C4-2B (cell line): ENCODE data around the gene SNRNP200.

ENCODE experiments used
- H3K27ac ChIP-seq: fragments of 450-650 bp; 2 replicates; pipeline ENCODE4 v1.5.1; 2017
- CTCF ChIP-seq: fragments of 450-650 bp; conservative IDR thresholded peaks from 2 replicates; pipeline ENCODE4 v1.5.1; 2017; ENCODE audit warnings: mild to moderate bottlenecking
- ZFX ChIP-seq: fragments of 450-650 bp; IDR thresholded peaks from 2 replicates; pipeline ENCODE4 v1.6.1; 2017

SNRNP200 gene

GRCh38 chr2:96330407-96330806 lies 25.1 kb upstream of the SNRNP200 start:
- peak overlapping the region; percentile 62 for H3K27ac ChIP-seq
- TF ChIP-seq ZFX, result no peak
- TF ChIP-seq CTCF, result no peak

DNA sequence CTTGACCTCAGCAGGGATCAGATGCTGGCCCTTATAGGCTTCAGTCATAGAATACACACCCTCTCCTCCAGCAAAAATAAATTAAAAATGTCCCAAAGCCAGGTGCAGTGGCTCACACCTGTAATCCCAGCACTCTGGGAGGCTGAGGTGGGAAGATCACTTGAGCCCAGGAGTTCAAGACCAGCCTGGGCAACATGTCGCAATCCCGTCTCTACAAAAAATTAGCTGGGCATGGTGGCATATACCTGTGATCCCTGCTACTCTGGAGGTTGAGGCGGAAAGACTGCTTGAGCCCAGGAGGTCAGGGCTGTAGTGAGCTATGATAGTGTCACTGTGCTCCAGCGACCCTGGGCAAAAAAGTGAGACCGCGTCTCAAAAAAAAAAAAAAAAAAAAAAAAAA lies 24.5 kb upstream of the SNRNP200 start:
- H3K27ac ChIP-seq, result peak overlapping the region; percentile 62
- TF ChIP-seq ZFX (no peak), CTCF (no peak)

- peak overlapping the region; percentile 62 for H3K27ac ChIP-seq
- TF ChIP-seq CTCF (no peak), ZFX (no peak)
Observed at GRCh38 chr2:96329456-96329855, 24.1 kb upstream of the SNRNP200 start.

GRCh38 chr2:96326990-96327820 lies 21.9 kb upstream of the SNRNP200 start:
- no peak for TF ChIP-seq ZFX
- TF ChIP-seq CTCF, result no peak
- no peak overlapping the region for H3K27ac ChIP-seq

- H3K27ac ChIP-seq, result no peak overlapping the region
- TF ChIP-seq ZFX (no peak), CTCF (no peak)
Observed at GRCh38 chr2:96326564-96326963, 21.2 kb upstream of the SNRNP200 start.

GRCh38 chr2:96325884-96326255 lies 20.5 kb upstream of the SNRNP200 start:
- no peak overlapping the region for H3K27ac ChIP-seq
- no peak for TF ChIP-seq ZFX
- no peak for TF ChIP-seq CTCF

GRCh38 chr2:96325041-96325883 lies 19.9 kb upstream of the SNRNP200 start, which contains the start of gene ITPRIPL1:
Gene ITPRIPL1, plus strand, starts transcription at chr2:96325317. Its CDS starts 523 bp downstream, at chr2:96325840.
- H3K27ac ChIP-seq, result no peak within 1 kb of the TSS
- no peak for TF ChIP-seq CTCF
- no peak for TF ChIP-seq ZFX
